WI38 (cell line): Measurements from ENCODE around the gene YDJC.
"Not testable (repeated sequence)": the region's sequence is repeated elsewhere in the genome, so short reads cannot be mapped to it uniquely, and the experiment has no call there.

ENCODE experiments used
- H3K4me3 ChIP-seq: 2 replicates; pipeline ENCODE4 v1.5.1; 2011; ENCODE audit warnings: low read depth, mild to moderate bottlenecking, control low read depth, low read length
- TF ChIP-seq, protein P1 (sequence below): IDR thresholded peaks from 2 replicates; pipeline ENCODE4 v1.5.1; 2012; ENCODE audit warnings: low read depth, mild to moderate bottlenecking, control low read depth, low read length

The YDJC gene

DNA sequence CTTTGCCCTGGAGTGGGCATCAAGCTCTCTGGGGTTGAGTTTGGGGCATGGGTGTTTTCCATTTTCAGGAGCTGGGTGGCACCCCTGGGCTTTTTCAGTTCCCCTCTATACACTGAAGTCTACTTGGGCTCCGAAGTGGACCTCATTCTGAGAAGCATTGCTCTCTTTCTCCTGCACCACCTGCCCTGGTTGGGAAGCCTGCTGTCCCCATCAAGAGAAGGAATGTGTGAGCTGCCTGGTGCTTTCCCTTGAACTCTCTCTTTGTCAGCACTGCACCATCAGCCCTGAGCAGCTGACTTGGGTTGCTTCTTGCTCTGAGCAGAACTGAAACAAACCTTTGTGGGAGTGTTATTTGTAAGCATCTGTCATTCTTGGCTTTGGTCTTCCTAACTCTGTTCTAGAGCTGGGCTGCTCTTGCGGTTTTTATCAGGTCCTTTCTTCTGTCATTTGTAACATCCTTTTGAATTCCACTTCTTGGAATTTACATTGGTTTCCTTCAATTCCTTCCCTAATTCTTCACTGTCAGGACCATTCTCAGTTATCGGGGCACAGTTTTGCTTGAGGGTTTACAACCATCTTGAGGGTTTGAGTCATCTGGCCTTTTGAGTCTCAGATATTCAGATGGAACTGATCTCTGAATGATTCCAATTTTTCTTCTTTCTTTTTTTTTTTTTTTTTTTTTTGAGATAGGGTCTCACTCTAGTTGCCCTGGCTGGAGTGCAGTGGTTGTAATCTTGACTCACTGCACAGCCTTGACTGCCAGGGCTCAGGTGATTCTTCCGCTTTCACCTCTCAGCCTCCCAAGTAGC lies 41.8 kb downstream of the YDJC start:
- no peak overlapping the region for H3K4me3 ChIP-seq
- TF ChIP-seq, protein P1, sequence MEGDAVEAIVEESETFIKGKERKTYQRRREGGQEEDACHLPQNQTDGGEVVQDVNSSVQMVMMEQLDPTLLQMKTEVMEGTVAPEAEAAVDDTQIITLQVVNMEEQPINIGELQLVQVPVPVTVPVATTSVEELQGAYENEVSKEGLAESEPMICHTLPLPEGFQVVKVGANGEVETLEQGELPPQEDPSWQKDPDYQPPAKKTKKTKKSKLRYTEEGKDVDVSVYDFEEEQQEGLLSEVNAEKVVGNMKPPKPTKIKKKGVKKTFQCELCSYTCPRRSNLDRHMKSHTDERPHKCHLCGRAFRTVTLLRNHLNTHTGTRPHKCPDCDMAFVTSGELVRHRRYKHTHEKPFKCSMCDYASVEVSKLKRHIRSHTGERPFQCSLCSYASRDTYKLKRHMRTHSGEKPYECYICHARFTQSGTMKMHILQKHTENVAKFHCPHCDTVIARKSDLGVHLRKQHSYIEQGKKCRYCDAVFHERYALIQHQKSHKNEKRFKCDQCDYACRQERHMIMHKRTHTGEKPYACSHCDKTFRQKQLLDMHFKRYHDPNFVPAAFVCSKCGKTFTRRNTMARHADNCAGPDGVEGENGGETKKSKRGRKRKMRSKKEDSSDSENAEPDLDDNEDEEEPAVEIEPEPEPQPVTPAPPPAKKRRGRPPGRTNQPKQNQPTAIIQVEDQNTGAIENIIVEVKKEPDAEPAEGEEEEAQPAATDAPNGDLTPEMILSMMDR, result no peak

DNA sequence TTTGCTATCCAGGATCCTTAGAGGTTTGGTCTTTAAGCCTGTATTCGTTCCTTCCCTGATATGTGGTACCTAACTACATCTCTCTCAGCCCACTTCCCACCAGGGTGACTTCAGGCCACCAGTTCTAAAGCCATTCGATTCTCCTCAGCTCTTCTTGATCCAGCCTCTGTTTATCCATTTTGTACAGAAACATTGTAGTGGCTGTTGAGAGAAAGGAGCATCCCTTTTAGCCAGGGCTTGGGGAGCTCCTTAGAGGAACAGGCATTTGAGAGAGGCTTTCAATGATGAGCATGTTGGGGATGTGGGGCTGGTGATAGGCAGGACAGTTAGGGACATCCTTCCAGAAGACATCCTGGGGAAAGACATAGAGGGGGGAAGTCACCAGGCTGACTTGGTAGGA lies 44.4 kb downstream of the YDJC start:
- no peak overlapping the region for H3K4me3 ChIP-seq
- TF ChIP-seq, protein P1, result no peak

DNA sequence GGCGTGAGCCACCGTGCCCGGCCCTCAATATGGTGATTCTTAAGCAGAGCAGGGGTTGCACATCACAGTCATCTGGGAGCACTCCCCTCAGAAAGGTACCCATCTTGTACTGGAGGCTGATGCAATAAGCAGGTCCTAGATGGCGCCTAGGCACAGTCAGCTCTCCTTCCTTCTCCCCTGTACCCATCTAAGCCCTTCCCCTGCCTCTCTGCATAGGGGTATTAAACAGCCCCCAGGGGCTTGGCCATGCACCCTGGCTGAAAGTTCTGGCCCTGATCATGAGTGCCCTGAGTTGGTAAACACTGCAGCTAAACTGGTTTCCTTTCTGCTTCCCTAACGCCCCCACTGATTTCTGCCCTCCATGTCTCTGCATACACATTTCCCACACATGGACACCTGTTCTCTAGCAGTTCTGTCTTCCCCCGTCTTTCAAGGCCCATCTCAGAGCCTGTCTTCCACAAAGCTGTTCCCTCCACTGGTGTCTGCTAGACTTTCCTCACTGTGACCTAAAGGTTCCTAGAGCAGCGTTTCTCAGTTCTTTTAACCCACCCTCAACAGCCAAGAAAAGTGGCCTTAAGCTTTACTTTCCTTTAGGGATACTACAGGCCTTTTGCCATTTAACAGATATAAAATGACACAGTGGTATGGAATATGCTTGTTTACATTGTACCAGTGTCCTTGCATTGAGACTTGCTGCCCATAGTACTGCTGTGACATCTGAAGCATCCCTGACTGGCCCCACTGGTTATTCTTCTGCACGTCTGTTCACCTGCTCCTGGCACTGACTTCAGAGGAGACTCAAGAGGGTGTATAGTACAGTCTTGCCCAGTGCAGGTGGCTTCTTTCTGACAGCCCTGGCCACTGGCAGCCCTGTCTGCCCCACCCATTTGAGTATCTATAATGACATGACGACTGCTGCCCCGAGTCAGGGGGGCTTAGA lies 46.8 kb downstream of the YDJC start:
- no peak overlapping the region for H3K4me3 ChIP-seq

DNA sequence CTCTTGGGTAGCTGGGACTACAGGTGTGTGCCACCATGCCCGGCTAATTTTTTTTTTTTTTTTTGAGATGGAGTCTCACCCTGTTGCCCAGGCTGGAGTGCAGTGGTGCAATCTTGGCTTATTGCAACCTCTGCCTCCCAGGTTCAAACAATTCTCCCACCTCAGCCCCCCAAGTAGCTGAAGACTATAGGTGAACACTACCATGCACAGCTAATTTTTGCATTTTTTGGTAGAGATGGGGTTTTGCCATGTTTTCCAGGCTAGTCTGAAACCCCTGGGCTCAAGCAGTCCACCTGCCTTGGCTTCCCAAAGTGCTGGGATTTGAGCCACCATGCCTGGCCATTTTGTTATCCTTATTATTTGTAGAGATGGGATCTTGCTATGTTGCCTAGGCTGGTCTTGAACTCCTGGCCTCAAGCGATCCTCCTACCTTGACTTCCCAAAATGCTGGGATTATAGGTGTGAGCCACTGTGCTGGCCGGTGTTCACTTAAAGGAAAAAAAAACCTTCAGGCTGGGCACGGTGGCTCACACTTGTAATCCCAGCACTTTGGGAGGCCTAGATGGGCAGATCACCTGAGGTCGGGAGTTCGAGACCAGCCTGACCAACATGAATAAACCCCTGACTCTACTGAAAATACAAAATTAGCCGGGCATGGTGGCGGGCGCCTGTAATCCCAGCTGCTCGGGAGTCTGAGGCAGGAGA lies 48.7 kb downstream of the YDJC start:
- H3K4me3 ChIP-seq, result not testable (repeated sequence)

More for the DNA sequence above, 46.8 kb downstream of the YDJC start:
- TF ChIP-seq, protein P1, result no peak

DNA sequence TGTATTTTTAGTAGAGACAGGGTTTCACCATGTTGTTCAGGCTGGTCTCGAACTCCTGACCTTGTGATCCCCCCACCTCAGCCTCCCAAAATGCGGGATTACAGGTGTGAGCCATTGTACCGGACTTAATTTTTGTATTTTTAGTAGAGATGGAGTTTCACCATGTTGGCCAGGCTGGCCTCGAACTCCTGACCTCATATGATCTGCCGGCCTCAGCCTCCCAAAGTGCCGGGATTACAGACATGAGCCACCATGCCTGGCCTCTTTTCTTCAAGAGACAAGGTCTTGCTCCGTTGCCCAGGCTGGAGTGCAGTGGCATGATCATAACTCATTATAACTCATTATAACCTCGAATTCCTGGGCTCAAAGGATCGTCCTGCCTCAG lies 49.2 kb downstream of the YDJC start:
- H3K4me3 ChIP-seq, result not testable (repeated sequence)

DNA sequence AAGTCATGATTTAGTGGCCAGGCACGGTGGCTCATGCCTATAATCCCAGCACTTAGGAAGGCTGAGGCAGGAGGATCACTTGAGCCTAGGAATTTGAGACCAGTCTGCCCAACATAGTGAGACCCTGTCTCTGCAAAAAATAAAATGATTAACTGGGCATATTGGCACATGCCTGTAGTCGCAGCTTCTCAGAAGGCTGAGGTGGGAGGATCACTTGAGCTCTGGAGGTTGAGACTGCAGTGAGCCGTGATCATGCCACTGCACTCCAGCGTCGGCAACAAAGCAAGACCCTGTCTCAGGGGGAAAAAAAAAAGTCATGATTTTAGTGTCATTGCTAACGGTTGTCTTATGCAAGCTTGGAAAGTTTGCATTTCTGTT lies 50.4 kb downstream of the YDJC start:
- TF ChIP-seq, protein P1, result no peak
- no peak overlapping the region for H3K4me3 ChIP-seq
